Fibroblast of pulmonary artery (primary cell): Measurements from ENCODE around the gene ARHGEF39.
"Not testable (repeated sequence)": the region's sequence is repeated elsewhere in the genome, so short reads cannot be mapped to it uniquely, and the experiment has no call there.

ENCODE experiments used
- DNase-seq: peaks from one replicate; pipeline ENCODE4 v3.0.0-alpha.2; 2010; ENCODE audit warnings: low read depth
- H3K4me3 ChIP-seq: replicated peaks from 2 replicates; pipeline ENCODE4 v1.5.1; 2011; ENCODE audit warnings: low read depth, mild to moderate bottlenecking, control low read depth, low read length, moderate library complexity
- TF ChIP-seq, protein P1 (sequence below): IDR thresholded peaks from 2 replicates; pipeline ENCODE4 v1.5.1; 2011; ENCODE audit warnings: mild to moderate bottlenecking, control low read depth, low read length, inconsistent platforms; ENCODE audit errors: missing control alignments

ARHGEF39 gene

GRCh38 chr9:35617548-35617947 is 47.4 kb downstream of the ARHGEF39 start:
- DNase-seq, result no peak
- no peak overlapping the region for H3K4me3 ChIP-seq
- TF ChIP-seq, protein P1, sequence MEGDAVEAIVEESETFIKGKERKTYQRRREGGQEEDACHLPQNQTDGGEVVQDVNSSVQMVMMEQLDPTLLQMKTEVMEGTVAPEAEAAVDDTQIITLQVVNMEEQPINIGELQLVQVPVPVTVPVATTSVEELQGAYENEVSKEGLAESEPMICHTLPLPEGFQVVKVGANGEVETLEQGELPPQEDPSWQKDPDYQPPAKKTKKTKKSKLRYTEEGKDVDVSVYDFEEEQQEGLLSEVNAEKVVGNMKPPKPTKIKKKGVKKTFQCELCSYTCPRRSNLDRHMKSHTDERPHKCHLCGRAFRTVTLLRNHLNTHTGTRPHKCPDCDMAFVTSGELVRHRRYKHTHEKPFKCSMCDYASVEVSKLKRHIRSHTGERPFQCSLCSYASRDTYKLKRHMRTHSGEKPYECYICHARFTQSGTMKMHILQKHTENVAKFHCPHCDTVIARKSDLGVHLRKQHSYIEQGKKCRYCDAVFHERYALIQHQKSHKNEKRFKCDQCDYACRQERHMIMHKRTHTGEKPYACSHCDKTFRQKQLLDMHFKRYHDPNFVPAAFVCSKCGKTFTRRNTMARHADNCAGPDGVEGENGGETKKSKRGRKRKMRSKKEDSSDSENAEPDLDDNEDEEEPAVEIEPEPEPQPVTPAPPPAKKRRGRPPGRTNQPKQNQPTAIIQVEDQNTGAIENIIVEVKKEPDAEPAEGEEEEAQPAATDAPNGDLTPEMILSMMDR, result no peak

- TF ChIP-seq, protein P1, result no peak
- peak; percentile 55 for DNase-seq
- peak overlapping the region; percentile 37 for H3K4me3 ChIP-seq
Observed at GRCh38 chr9:35616681-35617459, 48.1 kb downstream of the ARHGEF39 start.

DNA sequence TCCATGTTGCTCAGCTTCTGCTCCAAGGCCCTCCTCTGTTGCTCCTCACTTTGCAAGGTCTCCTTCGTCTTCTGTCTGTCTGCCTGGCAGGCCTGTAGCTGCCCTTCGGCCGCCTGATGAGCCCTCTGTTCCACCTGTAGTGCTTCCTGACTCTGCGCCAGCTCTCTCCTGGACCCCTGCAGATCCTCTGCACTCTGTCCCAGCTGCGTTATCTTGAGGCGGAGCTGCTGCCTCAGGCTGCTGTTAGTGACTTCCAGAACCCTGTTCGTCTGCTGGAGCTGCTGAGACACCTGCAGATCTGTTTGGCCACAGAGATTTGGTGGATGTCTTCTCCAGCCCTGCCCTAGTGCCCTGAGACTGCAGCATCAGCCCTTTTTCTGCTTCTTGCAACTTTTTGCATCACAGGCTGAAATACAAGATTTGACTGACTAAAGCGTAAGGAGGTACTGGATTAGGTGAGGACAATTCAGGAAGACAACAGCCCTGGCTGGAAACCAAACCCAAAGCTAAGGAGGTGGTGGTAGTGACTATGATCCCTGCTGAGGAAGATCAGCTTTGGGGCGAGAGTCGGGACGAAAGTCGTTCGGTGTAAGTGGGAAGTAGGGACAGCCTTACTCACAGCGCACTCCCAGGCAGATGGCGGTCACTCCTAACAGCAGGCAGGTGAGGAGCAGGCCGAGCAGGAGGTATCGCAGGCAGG is 48.9 kb downstream of the ARHGEF39 start:
- TF ChIP-seq, protein P1, result no peak
- no peak overlapping the region for H3K4me3 ChIP-seq
- no peak for DNase-seq

- no peak for DNase-seq
- H3K4me3 ChIP-seq, result no peak overlapping the region
- TF ChIP-seq, protein P1, result no peak
Observed at GRCh38 chr9:35612843-35613242, 52.2 kb downstream of the ARHGEF39 start.

DNA sequence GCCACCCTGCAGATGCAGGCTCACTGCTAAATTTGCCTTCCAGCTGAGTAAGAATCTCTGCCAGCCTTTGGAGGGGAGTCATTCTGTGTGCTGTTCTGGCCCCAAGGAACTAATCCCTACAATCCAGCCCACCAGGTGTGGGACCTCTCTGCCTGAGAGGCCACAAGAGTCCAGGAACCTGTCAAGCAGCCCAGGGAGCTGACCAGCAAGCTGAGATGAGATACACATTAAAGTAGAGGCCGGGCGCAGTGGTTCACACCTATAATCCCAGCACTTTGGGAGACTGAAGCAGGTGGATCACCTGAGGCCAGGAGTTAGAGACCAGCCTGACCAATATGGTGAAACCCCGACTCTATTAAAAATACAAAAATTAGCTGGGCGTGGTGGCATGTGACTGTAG is 52.9 kb downstream of the ARHGEF39 start:
- DNase-seq, H3K4me3 ChIP-seq: not testable (repeated sequence)

- peak; percentile 58 for DNase-seq
Observed at GRCh38 chr9:35611230-35611797, 53.7 kb downstream of the ARHGEF39 start.

GRCh38 chr9:35609820-35610163 is 55.2 kb downstream of the ARHGEF39 start:
- no peak for DNase-seq
- H3K4me3 ChIP-seq, result no peak overlapping the region
- TF ChIP-seq, protein P1, result no peak

More at GRCh38 chr9:35611230-35611797, 53.7 kb downstream of the ARHGEF39 start:
- TF ChIP-seq, protein P1, result peak; percentile 80
- no peak overlapping the region for H3K4me3 ChIP-seq
